ENCODE results near the gene KCNN3. TPM values are rescaled to one million over a fixed set of nuclear protein-coding genes. Genes with fewer than 3 reads are reported as not detected.

Gene KCNN3
- total and polyA plus RNA-seq, 2 of the 8 experiments (the other 6 are each of a cell fraction or from before 2014, with no cell fraction given) = 2.8 to 3.7 TPM

- TF ChIP-seq EP300 (IDR thresholded peaks at IDR 0.05; ENCODE audit: borderline replicate concordance in 1 of 2, low read depth in 2 of 2, low read length in 2 of 2) = no peak
- no peak for TF ChIP-seq NANOG (IDR thresholded peaks at IDR 0.05; ENCODE audit: insufficient read depth, low read depth, low read length, poor library complexity, severe bottlenecking)
- no peak for TF ChIP-seq ASH2L (IDR thresholded peaks at IDR 0.05; ENCODE audit: low read length)
- no peak for TF ChIP-seq HDAC2 (IDR thresholded peaks at IDR 0.05; ENCODE audit: borderline replicate concordance in 1 of 2, low read depth in 2 of 2, low read length in 2 of 2)
- TF ChIP-seq CBX8 (IDR thresholded peaks at IDR 0.05; ENCODE audit: borderline replicate concordance, low read depth, low read length) = no peak
- no peak for TF ChIP-seq TAF7 (optimal IDR thresholded peaks at IDR 0.05; ENCODE audit: borderline replicate concordance, low read depth, low read length)
- no peak for TF ChIP-seq BRCA1 (IDR thresholded peaks at IDR 0.05; ENCODE audit: low read depth, low read length)
- TF ChIP-seq HDAC6 (IDR thresholded peaks at IDR 0.05; ENCODE audit: low read depth, low read length) = no peak
- no peak for TF ChIP-seq RBBP5 (IDR thresholded peaks at IDR 0.05; ENCODE audit: borderline replicate concordance, low read depth, low read length)
Measured at GRCh38 chr1:154747740-154748404, 122.2 kb downstream of the KCNN3 start (continued).
